ENCODE results near the gene RGS17.
"Not testable (repeated sequence)": the region's sequence is repeated elsewhere in the genome, so short reads cannot be mapped to it uniquely, and the experiment has no call there.

RGS17 gene

GRCh38 chr6:152983637-152984512 is 147.2 kb downstream of the RGS17 start:
- peak; percentile 73 for DNase-seq (ENCODE audit: low read depth)

GRCh38 chr6:152982904-152983636 is 148.0 kb downstream of the RGS17 start, which contains the start of gene FBXO5:
Gene FBXO5 (minus strand): TSS chr6:152983041. CDS start chr6:152982959, 82 bp downstream.
- DNase-seq (ENCODE audit: low read depth) = peak; percentile 92

- DNase-seq (ENCODE audit: low read depth) = no peak
Measured at GRCh38 chr6:152981989-152982903, 148.8 kb downstream of the RGS17 start.

- DNase-seq (ENCODE audit: low read depth) = no peak
Measured at GRCh38 chr6:152981219-152981618, 149.9 kb downstream of the RGS17 start.

- DNase-seq (ENCODE audit: low read depth) = no peak
Measured at GRCh38 chr6:152980656-152981055, 150.4 kb downstream of the RGS17 start.

GRCh38 chr6:152979116-152979515 is 152.0 kb downstream of the RGS17 start:
- no peak for DNase-seq (ENCODE audit: low read depth)

- DNase-seq (ENCODE audit: low read depth) = no peak
Measured at GRCh38 chr6:152978058-152978457, 153.0 kb downstream of the RGS17 start.

GRCh38 chr6:152977556-152977955 is 153.5 kb downstream of the RGS17 start:
- no peak for DNase-seq (ENCODE audit: low read depth)

GRCh38 chr6:152976749-152977148 is 154.3 kb downstream of the RGS17 start:
- DNase-seq (ENCODE audit: low read depth) = no peak

GRCh38 chr6:152975204-152975915 is 155.7 kb downstream of the RGS17 start:
- DNase-seq (ENCODE audit: low read depth) = no peak

- DNase-seq (ENCODE audit: low read depth) = no peak
Measured at GRCh38 chr6:152973916-152974315, 157.2 kb downstream of the RGS17 start.

- DNase-seq (ENCODE audit: low read depth) = no peak
Measured at GRCh38 chr6:152969688-152970418, 161.2 kb downstream of the RGS17 start.

GRCh38 chr6:152966168-152966894 is 164.8 kb downstream of the RGS17 start:
- DNase-seq (ENCODE audit: low read depth) = not testable (repeated sequence)

- no peak for DNase-seq (ENCODE audit: low read depth)
Measured at GRCh38 chr6:152959333-152959732, 171.7 kb downstream of the RGS17 start.

- no peak for DNase-seq (ENCODE audit: low read depth)
Measured at GRCh38 chr6:152957796-152958195, 173.3 kb downstream of the RGS17 start.
